ENCODE results near the gene BIRC6.
"Not testable (repeated sequence)": the region's sequence is repeated elsewhere in the genome, so short reads cannot be mapped to it uniquely, and the experiment has no call there.

The BIRC6 gene

GRCh38 chr2:32514946-32515345 is 158.1 kb downstream of the BIRC6 start:
- no peak for DNase-seq

- no peak for DNase-seq
These were observed 159.7 kb downstream of the BIRC6 start for GRCh38 chr2:32516567-32516966.

DNA sequence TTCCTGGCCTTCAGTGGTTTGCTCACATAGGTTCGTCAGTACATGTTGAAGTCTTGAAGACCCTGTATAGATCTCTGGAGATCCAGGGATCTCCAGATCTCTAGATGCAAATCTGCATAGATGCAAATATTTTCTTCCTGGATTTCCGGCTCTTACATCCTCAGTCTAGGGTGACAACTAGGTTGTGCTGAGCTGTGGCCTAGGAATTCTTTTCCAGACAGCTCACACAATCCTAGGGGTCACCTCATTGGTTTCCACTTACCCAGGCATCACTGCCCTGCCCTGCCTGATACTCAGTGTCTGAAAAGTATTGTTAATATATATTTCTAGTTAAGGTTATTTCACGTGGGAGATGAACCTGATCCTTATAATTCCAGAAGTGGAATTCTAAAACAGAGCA is 165.9 kb downstream of the BIRC6 start:
- no peak for DNase-seq

- no peak for DNase-seq
These were observed 166.9 kb downstream of the BIRC6 start for GRCh38 chr2:32523686-32524085.

DNA sequence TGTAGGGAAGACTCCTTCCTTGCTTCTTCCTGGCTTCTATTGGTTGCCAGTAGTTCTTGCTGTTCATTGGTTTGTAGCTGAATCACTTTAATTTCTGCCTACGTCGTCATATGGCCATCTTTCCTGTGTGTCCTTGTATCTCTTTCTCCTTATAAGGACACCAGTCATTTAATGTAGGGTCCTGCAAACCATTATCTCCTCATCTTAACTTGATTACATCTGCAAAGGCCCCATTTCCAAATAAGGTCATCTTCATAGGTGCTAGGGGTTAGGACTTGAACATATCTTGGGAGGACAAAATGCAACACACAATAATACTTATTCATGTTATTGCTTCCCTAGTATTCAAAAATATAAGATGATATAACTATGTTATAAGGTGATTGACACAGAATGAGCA is 175.5 kb downstream of the BIRC6 start:
- no peak for DNase-seq

DNA sequence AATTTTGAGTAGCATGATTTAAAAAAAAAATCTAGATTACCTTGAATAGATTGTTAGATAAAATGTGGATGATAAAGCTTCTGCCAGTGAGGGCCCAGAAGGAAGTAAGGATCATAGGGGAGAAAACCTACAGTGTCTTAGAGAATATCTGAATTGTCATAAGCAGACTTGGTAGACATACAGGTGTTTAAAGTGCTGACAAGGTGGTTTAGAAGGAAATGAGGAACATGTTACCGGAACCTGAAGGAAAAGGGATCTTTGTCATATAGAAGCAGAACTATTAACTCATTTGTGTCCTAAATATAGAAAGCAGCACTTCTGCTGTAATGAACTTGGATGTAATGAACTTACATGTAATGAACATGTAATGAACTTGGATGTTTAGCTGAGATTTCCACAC is 176.1 kb downstream of the BIRC6 start:
- DNase-seq: no peak

DNA sequence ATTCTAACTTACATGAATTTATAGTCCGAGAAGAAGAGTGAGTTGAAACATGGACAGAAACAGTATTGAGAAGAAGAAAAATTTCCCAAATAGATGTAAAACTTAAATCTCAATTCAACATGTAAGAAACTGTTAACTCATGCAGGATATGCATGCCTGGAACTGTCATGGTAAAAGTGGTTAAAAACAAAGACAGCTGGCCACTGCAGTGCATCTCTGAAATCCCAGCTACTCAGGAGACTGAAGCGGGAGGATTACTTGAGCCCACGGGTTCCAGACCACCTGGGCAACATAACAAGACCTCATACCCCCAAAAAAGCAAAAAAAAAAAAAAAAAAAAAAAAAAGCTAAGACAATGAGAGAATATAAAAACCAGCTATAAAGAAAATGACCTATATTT is 178.0 kb downstream of the BIRC6 start:
- DNase-seq: no peak

DNA sequence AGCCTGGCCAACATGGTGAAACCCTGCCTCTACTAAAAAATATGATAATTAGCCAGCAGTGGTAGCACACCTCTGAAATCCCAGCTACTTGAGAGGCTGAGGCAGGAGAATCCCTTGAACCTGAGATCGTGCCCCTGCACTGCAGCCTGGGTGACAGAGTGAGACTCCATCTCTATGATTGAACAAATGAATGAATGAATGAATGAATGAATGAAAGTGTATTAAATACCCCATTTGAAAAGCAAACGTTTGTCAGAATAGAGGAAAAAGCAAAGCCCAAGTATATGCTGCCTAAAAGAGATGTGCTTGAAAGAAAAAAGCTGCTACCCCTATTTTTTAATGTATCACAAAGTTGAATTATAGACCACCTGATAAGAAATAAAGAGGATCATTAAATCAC is 181.9 kb downstream of the BIRC6 start:
- no peak for DNase-seq

GRCh38 chr2:32552483-32552882 is 195.7 kb downstream of the BIRC6 start:
- DNase-seq: not testable (repeated sequence)

DNA sequence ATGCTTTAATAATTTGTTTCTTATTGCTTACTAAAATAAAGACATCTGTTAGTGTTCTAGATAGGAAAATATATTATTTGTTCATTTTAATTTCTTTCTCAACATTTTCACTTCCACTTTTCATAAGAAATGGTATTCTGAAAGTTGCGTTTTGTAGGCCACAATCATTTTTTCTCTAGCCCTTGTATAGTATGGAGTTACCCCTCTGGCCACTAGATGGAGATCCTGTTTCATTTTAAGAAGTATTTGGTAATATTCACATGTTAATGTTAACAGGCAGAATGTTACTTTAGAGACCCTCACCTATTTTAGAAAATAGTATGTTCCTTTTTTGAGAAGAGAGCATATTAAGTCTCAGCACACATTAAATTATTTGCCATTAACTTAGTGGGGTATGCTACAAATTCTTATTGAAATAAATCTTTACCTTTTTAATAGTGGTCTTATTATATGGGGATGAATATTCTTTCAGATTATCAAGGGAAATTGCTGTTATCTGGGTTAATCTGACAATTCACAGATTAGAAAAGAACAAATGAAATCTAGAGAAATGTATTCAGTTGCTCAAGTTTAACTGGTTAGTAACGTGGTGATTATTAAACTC is 197.1 kb downstream of the BIRC6 start:
- DNase-seq: no peak

- DNase-seq: no peak
These were observed 201.7 kb downstream of the BIRC6 start for GRCh38 chr2:32558492-32558891.

GRCh38 chr2:32559136-32559535 is 202.3 kb downstream of the BIRC6 start:
- no peak for DNase-seq

DNA sequence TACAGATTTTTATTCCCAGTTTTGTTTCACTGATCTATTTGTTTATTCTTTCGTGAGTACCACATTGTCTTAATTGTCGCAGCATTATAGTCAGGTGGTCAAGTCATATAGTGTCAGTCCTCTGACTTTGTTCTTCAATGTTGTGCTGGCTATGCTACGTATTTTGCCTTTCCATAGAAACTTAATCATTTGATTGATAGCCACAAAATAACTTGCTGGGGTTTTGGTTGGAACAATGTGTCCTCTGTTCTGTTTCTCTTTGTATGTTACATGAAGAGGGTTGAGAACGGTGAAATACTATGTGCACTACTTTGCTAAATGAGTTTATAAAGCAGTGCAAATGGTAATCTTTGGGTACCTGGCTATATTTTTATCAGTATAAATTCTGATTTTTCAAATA is 206.1 kb downstream of the BIRC6 start:
- no peak for DNase-seq

- DNase-seq: no peak
These were observed 207.7 kb downstream of the BIRC6 start for GRCh38 chr2:32564417-32565035.

DNA sequence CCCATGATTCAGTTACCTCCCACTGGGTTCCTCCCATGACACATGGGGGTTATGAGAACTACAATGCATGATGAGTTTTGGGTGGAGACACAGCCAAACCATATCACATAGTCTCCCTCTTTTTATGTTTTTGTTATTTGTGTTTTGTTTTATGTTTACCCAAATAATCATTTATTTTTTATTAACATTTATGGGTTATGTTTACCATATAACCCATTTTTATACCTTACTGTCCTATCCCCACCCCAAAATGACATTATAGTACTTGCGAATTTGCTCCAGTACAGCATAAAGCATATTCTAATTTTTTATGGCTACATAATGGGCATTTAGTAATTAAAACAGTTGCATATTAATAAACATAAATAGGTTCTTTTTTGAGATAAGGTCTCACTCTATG is 209.1 kb downstream of the BIRC6 start:
- DNase-seq: no peak

- DNase-seq: no peak
These were observed 215.2 kb downstream of the BIRC6 start for GRCh38 chr2:32572030-32572429.

- no peak for DNase-seq
These were observed 215.9 kb downstream of the BIRC6 start for GRCh38 chr2:32572737-32573136.

- no peak for DNase-seq
These were observed 235.0 kb downstream of the BIRC6 start for GRCh38 chr2:32591669-32592463.

DNA sequence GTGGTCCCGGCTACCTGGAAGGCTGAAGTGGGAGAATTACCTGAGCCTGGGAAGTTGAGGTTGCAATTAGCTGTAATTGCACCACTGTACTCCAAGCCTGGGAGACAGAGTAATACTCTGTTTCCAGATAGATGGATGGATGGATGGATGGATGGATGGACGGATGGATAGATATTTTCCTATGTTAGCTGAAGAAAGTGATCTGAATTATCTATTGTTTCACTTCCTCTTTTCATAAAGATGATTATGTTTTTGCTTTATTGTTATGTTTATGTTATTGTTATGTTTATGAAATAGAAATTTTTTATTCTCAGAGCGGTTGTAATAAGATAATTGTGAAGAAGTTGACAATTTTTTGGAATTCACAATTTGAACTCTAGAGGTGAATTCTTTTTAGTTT is 237.8 kb downstream of the BIRC6 start:
- DNase-seq: no peak

DNA sequence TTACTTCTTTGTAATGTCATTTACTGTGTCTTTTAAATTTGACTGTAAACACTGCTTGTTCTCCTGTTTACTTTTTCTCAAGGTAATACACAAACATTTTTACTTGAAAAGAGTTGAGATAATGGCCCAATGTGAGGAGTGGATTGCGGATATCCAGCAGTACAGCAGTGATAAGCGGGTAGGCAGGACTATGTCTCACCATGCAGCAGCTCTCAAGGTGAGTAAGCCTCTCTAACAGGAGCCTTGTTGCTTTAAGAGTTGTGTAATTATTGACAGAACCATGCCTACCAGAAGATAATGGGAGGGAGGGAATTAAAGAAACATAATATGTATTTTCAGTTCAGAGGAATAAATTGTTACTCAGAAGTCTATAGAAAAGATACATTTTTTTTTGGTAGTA is 254.5 kb downstream of the BIRC6 start:
- no peak for DNase-seq

- no peak for DNase-seq
These were observed 254.9 kb downstream of the BIRC6 start for GRCh38 chr2:32611771-32612170.

DNA sequence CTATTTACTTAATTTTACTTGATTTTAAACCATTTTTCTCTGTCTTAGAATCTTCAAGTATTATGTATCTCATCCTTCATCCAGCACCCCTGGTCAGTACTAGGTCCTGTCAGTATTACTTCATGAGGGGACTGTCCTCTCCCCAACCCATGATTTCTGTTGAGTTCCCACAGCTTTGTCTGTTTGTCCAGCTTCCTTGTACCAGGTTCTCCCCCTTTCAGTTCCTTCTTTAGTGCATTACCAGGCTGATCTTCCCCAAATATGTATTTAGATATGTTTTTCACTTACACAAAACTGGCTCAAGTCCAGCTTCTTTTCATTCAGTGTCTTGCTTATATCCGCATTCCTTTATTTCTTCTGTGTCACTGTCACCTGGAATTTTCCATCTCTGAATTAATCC is 257.3 kb downstream of the BIRC6 start:
- DNase-seq: no peak

DNA sequence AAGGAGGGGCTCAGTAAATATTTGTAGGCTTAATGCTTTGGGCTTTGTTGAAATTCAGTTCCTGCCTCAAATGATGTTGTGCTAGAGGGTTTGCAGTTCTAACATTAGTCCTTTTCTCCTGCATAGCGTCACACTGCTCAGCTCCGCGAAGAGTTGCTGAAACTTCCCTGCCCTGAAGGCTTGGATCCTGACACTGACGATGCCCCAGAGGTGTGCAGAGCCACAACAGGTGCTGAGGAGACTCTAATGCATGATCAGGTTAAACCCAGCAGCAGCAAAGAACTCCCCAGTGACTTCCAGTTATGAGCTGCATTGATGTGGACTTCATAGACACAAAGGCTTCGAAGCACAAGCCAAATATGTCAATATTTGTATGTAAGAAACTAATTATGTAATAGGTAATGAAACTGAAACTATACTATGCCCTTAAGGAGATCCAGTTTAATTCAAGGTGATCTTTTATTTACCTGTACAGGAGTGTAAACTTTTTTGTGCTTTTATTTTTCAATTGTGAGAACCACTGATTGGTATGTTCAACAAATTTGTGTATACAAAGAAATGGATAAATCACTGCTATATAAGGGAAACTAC is 260.9 kb downstream of the BIRC6 start:
- DNase-seq: no peak
